ENCODE measurements around the gene DUS1L.

DUS1L gene

DNA sequence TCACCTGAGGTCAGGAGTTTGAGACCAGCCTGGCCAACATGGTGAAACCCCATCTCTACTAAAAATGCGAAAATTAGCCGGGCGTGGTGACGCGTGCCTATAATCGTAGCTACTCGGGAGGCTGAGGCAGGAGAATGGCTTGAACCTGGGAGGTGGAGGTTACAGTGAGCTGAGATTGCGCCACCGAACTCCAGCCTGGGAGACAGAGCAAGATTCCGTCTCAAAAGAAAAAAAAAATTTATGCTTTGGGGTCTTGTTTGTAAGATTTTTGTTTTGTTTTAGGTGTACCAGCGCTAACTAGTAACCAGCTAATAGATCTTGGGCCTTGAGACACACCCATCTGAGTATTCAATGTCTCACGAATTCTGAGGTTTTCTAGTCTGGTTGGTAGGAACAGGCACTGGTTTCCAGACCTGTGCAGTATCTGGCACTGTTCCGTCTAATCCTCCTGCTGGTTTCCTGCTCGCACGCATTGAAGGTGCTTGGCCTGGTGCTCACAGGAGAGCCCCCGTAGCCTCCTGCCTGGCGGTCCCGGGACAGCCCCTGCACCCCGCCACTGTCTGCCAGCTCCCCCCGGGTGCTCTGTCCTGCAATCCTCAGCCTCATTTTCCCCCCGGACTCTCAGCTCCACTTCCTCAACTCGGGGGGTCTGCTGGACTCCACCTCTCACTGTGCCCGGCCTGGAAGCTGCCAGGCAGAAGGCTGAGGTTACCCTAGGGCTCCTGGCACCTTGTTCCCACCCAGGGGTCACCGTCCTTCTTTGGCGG lies 10.6 kb upstream of the DUS1L start:
- DNase-seq (ENCODE audit: low read depth in 2 of 2), result no peak

DNA sequence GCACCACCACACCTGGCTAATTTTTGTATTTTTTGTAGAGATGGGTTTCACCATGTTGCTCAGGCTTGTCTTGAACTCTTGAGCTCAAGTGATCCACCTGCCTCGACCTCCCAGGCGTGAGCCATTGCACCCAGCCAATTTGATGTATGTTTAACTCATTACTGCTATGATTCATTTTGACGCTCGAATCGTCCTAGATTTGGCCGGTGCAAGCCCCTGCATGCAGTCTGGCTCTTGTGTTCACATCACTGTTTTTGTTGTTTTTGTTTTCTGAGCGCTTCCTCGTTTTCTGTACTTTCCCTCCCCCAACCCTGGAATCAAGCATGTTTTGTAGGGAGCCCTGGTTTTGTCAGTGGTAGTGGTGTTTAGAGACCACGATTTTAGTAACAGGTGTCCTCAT lies 7.8 kb upstream of the DUS1L start:
- no peak for DNase-seq (ENCODE audit: low read depth in 2 of 2)

- DNase-seq (ENCODE audit: low read depth in 2 of 2), result no peak
Measured at GRCh38 chr17:82072827-82073226, 7.2 kb upstream of the DUS1L start.

DNA sequence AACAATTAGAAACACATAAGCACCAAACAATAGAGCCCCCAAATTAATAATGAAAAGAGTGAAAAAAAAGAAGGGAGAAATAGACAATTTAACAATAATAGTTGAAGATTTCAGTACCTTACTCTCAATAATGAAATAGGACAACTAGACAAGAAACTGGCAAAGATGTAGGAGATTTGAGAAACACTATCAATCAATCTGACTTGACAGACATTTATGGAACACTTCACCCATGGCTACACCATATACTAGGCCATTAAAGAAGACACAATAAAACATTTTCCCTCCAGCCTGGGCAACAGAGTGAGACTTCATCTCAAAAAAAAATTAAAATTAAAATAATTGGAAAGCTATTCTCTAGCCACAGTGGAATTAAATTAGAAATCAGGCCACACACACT lies 5.0 kb upstream of the DUS1L start:
- DNase-seq (ENCODE audit: low read depth in 2 of 2), result no peak

GRCh38 chr17:82065193-82065637 lies 389 bp downstream of the DUS1L start:
- no peak for DNase-seq (ENCODE audit: low read depth in 2 of 2)

GRCh38 chr17:82064433-82065192 lies 991 bp downstream of the DUS1L start:
- no peak for DNase-seq (ENCODE audit: low read depth in 2 of 2)

- no peak for DNase-seq (ENCODE audit: low read depth in 2 of 2)
Measured at GRCh38 chr17:82063424-82064415, 1.9 kb downstream of the DUS1L start.

DNA sequence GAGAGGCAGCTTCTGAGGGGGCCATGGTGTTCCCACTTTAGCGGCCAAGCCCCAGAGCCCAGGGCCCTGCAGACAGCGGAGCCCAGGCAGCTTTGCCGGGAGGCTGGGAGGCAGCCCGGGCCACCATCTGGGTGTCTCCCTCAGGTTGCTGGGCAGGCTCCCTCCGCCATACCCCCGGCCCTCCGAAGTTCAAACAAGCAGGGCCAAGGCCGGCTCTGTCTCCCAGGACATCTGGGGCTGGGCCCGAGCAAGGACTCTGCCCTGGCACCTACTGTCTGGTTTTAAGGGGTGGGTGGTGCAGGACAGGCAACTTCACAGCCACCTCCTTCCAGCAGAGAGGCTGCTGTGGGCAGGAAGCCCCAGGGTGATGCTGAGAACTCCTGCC lies 2.6 kb downstream of the DUS1L start:
- DNase-seq (ENCODE audit: low read depth in 2 of 2), result no peak

- no peak for DNase-seq (ENCODE audit: low read depth in 2 of 2)
Measured at GRCh38 chr17:82062076-82062983, 3.3 kb downstream of the DUS1L start.

GRCh38 chr17:82061047-82061925 lies 4.3 kb downstream of the DUS1L start:
- DNase-seq (ENCODE audit: low read depth in 2 of 2), result no peak

GRCh38 chr17:82060614-82061013 lies 5.0 kb downstream of the DUS1L start:
- no peak for DNase-seq (ENCODE audit: low read depth in 2 of 2)

DNA sequence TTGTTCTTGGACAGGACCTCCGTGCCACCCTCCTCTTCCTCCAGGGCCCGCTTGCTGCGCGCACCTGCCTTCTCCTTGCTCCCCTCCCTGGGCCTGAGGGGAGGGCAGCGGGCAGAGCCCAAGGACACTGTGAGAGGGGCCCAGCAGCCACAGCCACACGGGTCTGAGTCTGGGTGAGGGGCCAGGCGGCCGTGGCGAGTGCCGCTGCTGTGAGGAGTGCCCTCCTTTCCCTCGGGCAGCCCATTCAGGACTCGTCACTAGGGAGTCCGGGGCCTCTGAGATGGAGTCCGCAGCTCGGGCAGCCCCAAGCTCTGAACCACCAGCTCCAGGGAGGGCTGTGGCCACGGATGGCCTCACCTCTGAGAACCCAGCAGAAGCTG lies 5.6 kb downstream of the DUS1L start:
- DNase-seq (ENCODE audit: low read depth in 2 of 2), result no peak

DNA sequence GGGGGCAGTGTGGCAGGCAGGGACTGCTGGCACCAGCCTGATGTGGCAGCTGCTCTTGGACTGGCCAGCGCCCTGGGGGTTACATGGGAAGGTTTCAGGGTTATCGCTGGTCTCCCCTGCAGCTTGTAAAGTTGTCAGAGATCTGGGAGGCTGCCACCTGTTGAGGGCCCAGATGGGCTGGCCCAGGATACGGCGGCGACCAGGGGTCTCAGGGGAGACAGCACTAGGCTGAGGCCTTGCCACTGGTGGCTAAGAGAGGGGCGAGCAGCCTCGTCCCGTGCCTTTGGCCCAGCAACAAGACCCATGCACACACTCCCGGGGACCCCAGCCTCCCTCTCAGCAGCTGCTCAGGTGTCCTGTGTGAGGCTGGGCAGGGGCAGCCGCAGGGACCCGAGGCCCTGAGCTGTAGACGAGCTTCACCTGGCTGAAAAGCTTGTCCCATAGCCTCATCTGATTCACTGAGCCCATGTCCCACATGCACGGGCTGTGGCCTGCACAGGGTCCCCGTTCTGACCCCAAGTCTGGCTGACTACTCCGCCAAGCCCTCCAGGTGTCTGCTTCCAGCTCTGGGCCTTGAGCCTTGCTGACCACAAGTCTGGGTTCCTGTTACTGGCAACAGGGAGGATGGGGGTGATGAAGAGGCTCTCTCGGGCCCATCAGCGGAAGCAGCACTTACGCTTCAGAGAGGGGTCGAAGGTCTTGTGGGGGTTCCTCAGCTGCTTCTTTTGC lies 6.2 kb downstream of the DUS1L start:
- no peak for DNase-seq (ENCODE audit: low read depth in 2 of 2)

DNA sequence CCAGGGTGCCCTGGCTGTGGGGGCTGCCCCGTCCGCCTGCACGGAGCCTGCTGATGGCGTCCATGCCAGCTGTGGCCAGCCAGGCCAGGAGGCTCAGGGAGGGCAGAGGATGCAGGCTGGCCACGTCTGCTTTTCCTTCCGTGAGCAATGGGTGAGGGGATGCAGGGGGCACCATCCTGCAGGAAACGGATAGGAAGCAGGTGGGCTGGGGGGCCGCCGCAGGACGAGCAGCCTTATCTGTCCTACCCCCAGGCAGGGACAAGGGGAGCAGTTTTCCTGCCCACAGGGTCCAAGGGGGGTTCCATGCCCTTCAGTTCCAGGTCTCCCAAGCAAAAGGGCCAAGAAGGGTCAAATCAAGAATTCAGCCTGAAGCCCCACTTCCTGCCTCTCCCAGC lies 6.8 kb downstream of the DUS1L start:
- DNase-seq (ENCODE audit: low read depth in 2 of 2), result no peak

GRCh38 chr17:82058230-82058854 lies 7.3 kb downstream of the DUS1L start:
- no peak for DNase-seq (ENCODE audit: low read depth in 2 of 2)

GRCh38 chr17:82056729-82057621 lies 8.6 kb downstream of the DUS1L start:
- no peak for DNase-seq (ENCODE audit: low read depth in 2 of 2)

- DNase-seq (ENCODE audit: low read depth in 2 of 2), result no peak
Measured at GRCh38 chr17:82055965-82056728, 9.5 kb downstream of the DUS1L start.
